ENCODE results near the gene ZNF280C.
A peak's percentile ranks its signal among the peaks of the same experiment; 100 is the strongest.

Gene ZNF280C

GRCh38 chrX:130172127-130172845 lies 96.4 kb downstream of the ZNF280C start:
- peaks cover 2% of the 10 kb centered on the region for H3K79me2 ChIP-seq (ENCODE audit: control insufficient read depth, insufficient read depth, low read length, poor library complexity)
- H4K8ac ChIP-seq (ENCODE audit: low read depth, low read length), result peak overlapping the region; percentile 58
- peak overlapping the region; percentile 71 for H3K14ac ChIP-seq (ENCODE audit: low read length)
- H3K23ac ChIP-seq (ENCODE audit: low read length), result no peak overlapping the region
- H3K4me2 ChIP-seq (ENCODE audit: low read length), result peak overlapping the region; percentile 90
- H2AK5ac ChIP-seq (ENCODE audit: low read length), result peak overlapping the region; percentile 35
- DNase-seq, result no peak
- H4K12ac ChIP-seq (ENCODE audit: low read depth, low read length), result peak overlapping the region; percentile 46
- H3K4me1 ChIP-seq (ENCODE audit: control insufficient read depth in 1 of 2, insufficient read depth in 2 of 2, low read length in 2 of 2), result peaks cover 11 to 22% of the 10 kb centered on the region in 2 experiments
- H3K4me3 ChIP-seq (ENCODE audit: low read depth, low read length), result peak overlapping the region; percentile 68
- H3K9me3 ChIP-seq (ENCODE audit: insufficient read depth, low read depth, low read length), result no peaks in the 10 kb centered on the region
- peak overlapping the region; percentile 35 for H4K91ac ChIP-seq (ENCODE audit: low read depth, low read length)
- peak overlapping the region; percentile 68 for H2BK120ac ChIP-seq (ENCODE audit: insufficient read depth, low read length, poor library complexity)
- no peak overlapping the region for H3K9ac ChIP-seq (ENCODE audit: low read length)
- H3K79me1 ChIP-seq (ENCODE audit: low read length), result peaks cover 11% of the 10 kb centered on the region
- H2BK5ac ChIP-seq (ENCODE audit: low read depth, low read length, poor library complexity), result no peak overlapping the region
- no peak overlapping the region for H3K27ac ChIP-seq (ENCODE audit: low read depth, low read length)
- peak overlapping the region; percentile 80 for H3K18ac ChIP-seq (ENCODE audit: low read length)
- H2BK12ac ChIP-seq (ENCODE audit: low read length), result peak overlapping the region; percentile 45
- no peak overlapping the region for H3K4ac ChIP-seq (ENCODE audit: low read depth, low read length)
- H2AFZ ChIP-seq (ENCODE audit: insufficient read depth, low read length, poor library complexity), result no peak overlapping the region
- WGBS (ENCODE audit: extremely low coverage, insufficient coverage, insufficient read length), result no CpG with 5 or more reads among the region's 34 CpGs
- no peaks in the 10 kb centered on the region for H3K36me3 ChIP-seq (ENCODE audit: control insufficient read depth in 1 of 2, insufficient read depth in 2 of 2, low read length in 2 of 2)
- H3K27me3 ChIP-seq (ENCODE audit: insufficient read depth, low read length), result no peaks in the 10 kb centered on the region

GRCh38 chrX:130171446-130172126 lies 97.1 kb downstream of the ZNF280C start, which contains the start of gene RAB33A:
Gene RAB33A, plus strand, starts transcription at chrX:130171962. Its CDS starts 101 bp downstream, at chrX:130172063.
- peak in 1 of 2 donors; percentile 8 for DNase-seq
- Histone ChIP-seq H2BK5ac (ENCODE audit: low read depth, low read length, poor library complexity) (no peak within 1 kb of the TSS), H2BK120ac (ENCODE audit: insufficient read depth, low read length, poor library complexity) (peak within 1 kb of the TSS; percentile 68), H3K9me3 (ENCODE audit: insufficient read depth, low read depth, low read length) (no peaks in the 10 kb centered on the region), H4K8ac (ENCODE audit: low read depth, low read length) (peak within 1 kb of the TSS; percentile 58), H3K4me3 (ENCODE audit: low read depth, low read length) (peak within 1 kb of the TSS; percentile 68), H3K36me3 (ENCODE audit: control insufficient read depth in 1 of 2, insufficient read depth in 2 of 2, low read length in 2 of 2) (no peaks in the 10 kb centered on the region), H3K4ac (ENCODE audit: low read depth, low read length) (no peak within 1 kb of the TSS), H3K27me3 (ENCODE audit: insufficient read depth, low read length) (no peaks in the 10 kb centered on the region), H2AK5ac (ENCODE audit: low read length) (peak within 1 kb of the TSS; percentile 35), H4K91ac (ENCODE audit: low read depth, low read length) (peak within 1 kb of the TSS; percentile 35), H3K9ac (ENCODE audit: low read length) (no peak within 1 kb of the TSS), H3K14ac (ENCODE audit: low read length) (peak within 1 kb of the TSS; percentile 71), H3K27ac (ENCODE audit: low read depth, low read length) (no peak within 1 kb of the TSS), H3K79me2 (ENCODE audit: control insufficient read depth, insufficient read depth, low read length, poor library complexity) (peaks cover 2% of the 10 kb centered on the region), H3K79me1 (ENCODE audit: low read length) (peaks cover 11% of the 10 kb centered on the region), H3K23ac (ENCODE audit: low read length) (no peak within 1 kb of the TSS), H3K4me2 (ENCODE audit: low read length) (peak within 1 kb of the TSS; percentile 90), H2BK12ac (ENCODE audit: low read length) (peak within 1 kb of the TSS; percentile 45), H2AFZ (ENCODE audit: insufficient read depth, low read length, poor library complexity) (peak within 1 kb of the TSS; percentile 94), H3K18ac (ENCODE audit: low read length) (peak within 1 kb of the TSS; percentile 80), H4K12ac (ENCODE audit: low read depth, low read length) (peak within 1 kb of the TSS; percentile 46), H3K4me1 (ENCODE audit: control insufficient read depth in 1 of 2, insufficient read depth in 2 of 2, low read length in 2 of 2) (peaks cover 11 to 22% of the 10 kb centered on the region in 2 experiments)
- WGBS (ENCODE audit: extremely low coverage, insufficient coverage, insufficient read length), result no CpG with 5 or more reads among the region's 61 CpGs

GRCh38 chrX:130170752-130171445 lies 97.8 kb downstream of the ZNF280C start:
- no peak overlapping the region for H3K18ac ChIP-seq (ENCODE audit: low read length)
- H3K36me3 ChIP-seq (ENCODE audit: control insufficient read depth in 1 of 2, insufficient read depth in 2 of 2, low read length in 2 of 2), result no peaks in the 10 kb centered on the region
- peaks cover 11 to 22% of the 10 kb centered on the region in 2 experiments for H3K4me1 ChIP-seq (ENCODE audit: control insufficient read depth in 1 of 2, insufficient read depth in 2 of 2, low read length in 2 of 2)
- H3K4me3 ChIP-seq (ENCODE audit: low read depth, low read length), result peak overlapping the region; percentile 68
- H2AFZ ChIP-seq (ENCODE audit: insufficient read depth, low read length, poor library complexity), result no peak overlapping the region
- peak overlapping the region; percentile 1 for H4K8ac ChIP-seq (ENCODE audit: low read depth, low read length)
- no peak overlapping the region for H2BK12ac ChIP-seq (ENCODE audit: low read length)
- H2BK120ac ChIP-seq (ENCODE audit: insufficient read depth, low read length, poor library complexity), result no peak overlapping the region
- H3K4ac ChIP-seq (ENCODE audit: low read depth, low read length), result no peak overlapping the region
- no peak overlapping the region for H3K27ac ChIP-seq (ENCODE audit: low read depth, low read length)
- no peaks in the 10 kb centered on the region for H3K27me3 ChIP-seq (ENCODE audit: insufficient read depth, low read length)
- no peak overlapping the region for H3K14ac ChIP-seq (ENCODE audit: low read length)
- H2AK5ac ChIP-seq (ENCODE audit: low read length), result no peak overlapping the region
- H3K23ac ChIP-seq (ENCODE audit: low read length), result no peak overlapping the region
- peaks cover 12% of the 10 kb centered on the region for H3K79me1 ChIP-seq (ENCODE audit: low read length)
- peak overlapping the region; percentile 90 for H3K4me2 ChIP-seq (ENCODE audit: low read length)
- H4K12ac ChIP-seq (ENCODE audit: low read depth, low read length), result no peak overlapping the region
- peaks cover 2% of the 10 kb centered on the region for H3K79me2 ChIP-seq (ENCODE audit: control insufficient read depth, insufficient read depth, low read length, poor library complexity)
- no peaks in the 10 kb centered on the region for H3K9me3 ChIP-seq (ENCODE audit: insufficient read depth, low read depth, low read length)
- WGBS (ENCODE audit: extremely low coverage, insufficient coverage, insufficient read length), result no CpG with 5 or more reads among the region's 36 CpGs
- DNase-seq, result peak in 1 of 2 donors; percentile 7
- H2BK5ac ChIP-seq (ENCODE audit: low read depth, low read length, poor library complexity), result no peak overlapping the region
- H4K91ac ChIP-seq (ENCODE audit: low read depth, low read length), result peak overlapping the region; percentile 8
- H3K9ac ChIP-seq (ENCODE audit: low read length), result no peak overlapping the region

- Histone ChIP-seq H2AFZ (ENCODE audit: insufficient read depth, low read length, poor library complexity) (no peak overlapping the region), H3K4me1 (ENCODE audit: control insufficient read depth in 1 of 2, insufficient read depth in 2 of 2, low read length in 2 of 2) (peaks cover under 1 to 8% of the 10 kb centered on the region in 2 experiments), H3K27me3 (ENCODE audit: insufficient read depth, low read length) (no peaks in the 10 kb centered on the region), H4K8ac (ENCODE audit: low read depth, low read length) (no peak overlapping the region), H3K14ac (ENCODE audit: low read length) (no peak overlapping the region), H2BK12ac (ENCODE audit: low read length) (no peak overlapping the region), H3K4me2 (ENCODE audit: low read length) (no peak overlapping the region), H2BK5ac (ENCODE audit: low read depth, low read length, poor library complexity) (no peak overlapping the region), H3K4me3 (ENCODE audit: low read depth, low read length) (no peak overlapping the region), H3K79me1 (ENCODE audit: low read length) (peaks cover 10% of the 10 kb centered on the region), H3K18ac (ENCODE audit: low read length) (no peak overlapping the region), H4K12ac (ENCODE audit: low read depth, low read length) (no peak overlapping the region), H3K9me3 (ENCODE audit: insufficient read depth, low read depth, low read length) (no peaks in the 10 kb centered on the region), H2BK120ac (ENCODE audit: insufficient read depth, low read length, poor library complexity) (no peak overlapping the region), H3K36me3 (ENCODE audit: control insufficient read depth in 1 of 2, insufficient read depth in 2 of 2, low read length in 2 of 2) (no peaks in the 10 kb centered on the region), H3K4ac (ENCODE audit: low read depth, low read length) (no peak overlapping the region), H3K9ac (ENCODE audit: low read length) (no peak overlapping the region), H2AK5ac (ENCODE audit: low read length) (no peak overlapping the region), H3K79me2 (ENCODE audit: control insufficient read depth, insufficient read depth, low read length, poor library complexity) (peaks cover 4% of the 10 kb centered on the region), H4K91ac (ENCODE audit: low read depth, low read length) (no peak overlapping the region), H3K23ac (ENCODE audit: low read length) (no peak overlapping the region), H3K27ac (ENCODE audit: low read depth, low read length) (no peak overlapping the region)
- DNase-seq, result no peak
- no CpG with 5 or more reads among the region's 4 CpGs for WGBS (ENCODE audit: extremely low coverage, insufficient coverage, insufficient read length)
Measured at GRCh38 chrX:130167040-130167439, 101.7 kb downstream of the ZNF280C start.

Measured in trophoblast cell (in vitro differentiated cells and primary cell).